K562 (cell line): ENCODE measurements around the gene DTD1. TPM values are rescaled to one million over a fixed set of nuclear protein-coding genes. Genes with fewer than 3 reads are reported as not detected.

Experiments used
- ATAC-seq: fragments of 200-7000 bp; cut with Tn5 transposase; 3 replicates; pipeline ENCODE4 v1.9.1; 2020; ENCODE audit warnings: moderate library complexity
- BruUV-seq: library from RNA; stranded (reverse); fragments of 400-500 nt; replicated peaks from 2 replicates; lab custom pipeline; 2021; lab: Mats Ljungman, UMichigan
- CTCF ChIA-PET: fragments of 300-600 bp; formaldehyde crosslinking; extraction: SDS; loops from one replicate; lab custom pipeline; 2021; ENCODE audit warnings: low intra/inter-chr PET ratio; lab: Yijun Ruan, JAX
- POLR2A ChIA-PET: fragments of 300-600, 350-650 bp; sonication (Branson Sonifier 250); formaldehyde crosslinking; extraction: SDS; loops from one replicate; lab custom pipeline; 2021; ENCODE audit warnings: antibody characterized with exemption, inconsistent platforms; lab: Yijun Ruan, JAX
- DNase-seq, 4 experiments: peaks; one replicate each; pipeline versions ENCODE4 v3.0.0 to v3.0.0-alpha.2; 2011 to 2018; ENCODE audit warnings: low spot score in 3 of 4, mixed read lengths in 3 of 4; ENCODE audit errors: extremely low read depth in 1 of 4
- FAIRE-seq: peaks from 2 replicates; lab custom pipeline; 2011; peaks lifted over from hg19 to GRCh38; lab: Jason Lieb, UNC
- H2AFZ ChIP-seq: 2 replicates; pipeline ENCODE4 v1.6.0; 2011; ENCODE audit warnings: low read depth, low read length, control low read depth, inconsistent platforms
- H3K27ac ChIP-seq: fragments of 200-600 bp; 3 replicates; pipeline ENCODE4 v1.8.0; 2011; ENCODE audit warnings: low read depth, mild to moderate bottlenecking, control low read depth, inconsistent platforms, low read length, moderate library complexity, mixed read lengths; ENCODE audit errors: extremely low read depth
- H3K27me3 ChIP-seq, 2 experiments: fragments of 300-600 bp in 1 of 2; 2 replicates in 1 of 2; 3 replicates in 1 of 2; pipeline versions ENCODE4 v1.6.0 to v1.8.0; 2011; ENCODE audit warnings: inconsistent platforms in 2 of 2, low read length in 2 of 2, mild to moderate bottlenecking in 1 of 2, mixed read lengths in 1 of 2, moderate library complexity in 1 of 2; ENCODE audit not compliant: control insufficient read depth in 2 of 2, insufficient read depth in 2 of 2
- H3K36me3 ChIP-seq: fragments of 300-600 bp; 3 replicates; pipeline ENCODE4 v1.8.0; 2011; ENCODE audit warnings: mild to moderate bottlenecking, low read length, inconsistent platforms; ENCODE audit not compliant: control insufficient read depth, insufficient read depth
- H3K4me1 ChIP-seq, 2 experiments: fragments of 200-600 bp in 1 of 2; replicated peaks in 1 of 2; 2 replicates in 1 of 2; 3 replicates in 1 of 2; pipeline versions ENCODE4 v1.5.1 to v1.8.0; 2011; ENCODE audit warnings: inconsistent platforms in 2 of 2, low read length in 2 of 2, mild to moderate bottlenecking in 1 of 2, mixed read lengths in 1 of 2, moderate library complexity in 1 of 2; ENCODE audit not compliant: control insufficient read depth in 2 of 2, insufficient read depth in 2 of 2
- H3K4me2 ChIP-seq: 2 replicates; pipeline ENCODE4 v1.6.1; 2011; ENCODE audit warnings: low read length, control low read depth, inconsistent platforms, mixed read lengths; ENCODE audit not compliant: insufficient read depth
- H3K4me3 ChIP-seq: fragments of 200-600 bp; sonication (generic), shearing (Covaris generic); 2 replicates; pipeline ENCODE4 v1.5.1; 2016; ENCODE audit warnings: control low read depth, inconsistent platforms
- H3K79me2 ChIP-seq: fragments of 200-600 bp; 3 replicates; pipeline ENCODE4 v1.8.0; 2011; ENCODE audit warnings: low read length, inconsistent platforms; ENCODE audit not compliant: control insufficient read depth, insufficient read depth
- H3K9ac ChIP-seq, 2 experiments: 2 replicates each; pipeline versions ENCODE4 v1.6.0 to v1.6.1; 2011; ENCODE audit warnings: low read depth in 2 of 2, low read length in 2 of 2, control low read depth in 1 of 2, inconsistent platforms in 1 of 2, mild to moderate bottlenecking in 1 of 2, mixed read lengths in 1 of 2; ENCODE audit not compliant: insufficient read depth in 1 of 2
- H3K9me1 ChIP-seq: one replicate; pipeline ENCODE4 v1.6.0; 2011; ENCODE audit warnings: inconsistent platforms, mild to moderate bottlenecking, low read length, moderate library complexity; ENCODE audit not compliant: control insufficient read depth, insufficient read depth
- H3K9me3 ChIP-seq: replicated peaks from 2 replicates; pipeline ENCODE4 v1.5.1; 2011; ENCODE audit warnings: low read depth, low read length, inconsistent platforms; ENCODE audit not compliant: control insufficient read depth, insufficient read depth
- H4K20me1 ChIP-seq: replicated peaks from 2 replicates; pipeline ENCODE4 v1.6.1; 2011; ENCODE audit warnings: low read length, inconsistent platforms, mixed read lengths; ENCODE audit not compliant: control insufficient read depth, insufficient read depth
- FOXA3 ChIP-seq, 2 experiments: fragments of 450-650 bp in 1 of 2; sonication (generic) in 1 of 2; formaldehyde crosslinking; IDR thresholded peaks in 1 of 2; conservative IDR thresholded peaks in 1 of 2; 2 replicates each; pipeline versions ENCODE4 v1.4.0 to v1.8.0; 2020 to 2022; ENCODE audit warnings: mild to moderate bottlenecking in 2 of 2, missing genetic modification reagents in 1 of 2
- NR1H2 ChIP-seq: sonication (generic); formaldehyde crosslinking; IDR thresholded peaks from 2 replicates; pipeline ENCODE4 v1.4.0; 2020; ENCODE audit warnings: mild to moderate bottlenecking, missing genetic modification reagents
- XRCC5 ChIP-seq: fragments of 200-400 bp; formaldehyde crosslinking; IDR thresholded peaks from 2 replicates; pipeline ENCODE4 v1.6.1; 2017; ENCODE audit warnings: low read depth, mild to moderate bottlenecking, low read length
- WGBS: fragments of 100-300 bp; shearing (Covaris generic); methylation state at CpG from one replicate; pipeline ENCODE4 v1.1.6; 2016; ENCODE audit warnings: low coverage, mixed read lengths; ENCODE audit not compliant: insufficient coverage; ENCODE audit errors: missing lambda C conversion rate; 5-methylcytosine and 5-hydroxymethylcytosine counted together
- in situ Hi-C: fragments of 300-500 bp; cut with MboI; formaldehyde crosslinking; loops from 4 replicates; pipeline ENCODE4 v1.15.0; 2018; ENCODE audit warnings: inconsistent platforms, mixed read lengths
- intact Hi-C: fragments of 100-400 bp; cut with micrococcal nuclease; formaldehyde crosslinking; loops from 2 replicates; pipeline ENCODE4 v1.14.2; 2022
- polyA plus RNA-seq, 8 experiments: library from polyadenylated mRNA; depleted of rRNA in 4 of 8; stranded (reverse) in 5 of 8; unstranded in 3 of 8; fragments of >200 nt; fragmentation: Nextera tagmentation in 2 of 8; fragmentation: Illumina TruSeq in 1 of 8; extraction: Ambion mirVana in 2 of 8; extraction: Trizol in 1 of 8; gene quantifications; 2 replicates each; pipeline versions ENCODE4 v1.2.1 to v1.2.3, GENCODE V29; 2011 to 2014; ENCODE audit warnings: inconsistent platforms in 1 of 8, missing spikeins in 1 of 8
- total RNA-seq, 7 experiments: library from RNA; depleted of rRNA in 6 of 7; stranded (reverse); fragments of >200 nt in 6 of 7; fragmentation: Illumina TruSeq in 2 of 7; extraction: Trizol in 2 of 7; gene quantifications; 2 replicates each; pipeline versions ENCODE4 v1.2.1 to v1.2.3, GENCODE V29; 2011 to 2021; ENCODE audit warnings: low replicate concordance in 1 of 7

Gene DTD1
- total and polyA plus RNA-seq, 9 of the 15 experiments (the other 6 are each of a cell fraction or from before 2014, with no cell fraction given), result 5.7 to 28.6 (median 26.8) TPM

DNA sequence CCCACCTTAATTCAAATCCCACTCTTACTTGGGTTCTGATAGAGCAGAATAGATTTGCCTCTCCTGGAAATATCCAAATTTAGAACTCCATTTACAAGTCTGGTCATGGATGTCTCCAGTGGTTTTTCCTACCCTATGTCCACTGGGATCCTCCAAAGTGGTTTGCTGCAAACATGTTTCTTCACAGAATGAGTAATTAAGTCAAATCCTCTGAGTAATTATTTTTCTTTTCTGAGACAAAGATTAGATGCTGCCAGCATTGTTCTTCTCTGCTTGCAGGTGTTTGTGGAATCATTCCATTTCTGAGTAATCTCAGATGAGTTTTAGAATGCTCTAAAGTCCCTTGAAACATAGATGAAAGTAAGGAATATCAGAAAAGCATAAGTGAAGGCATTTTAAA, 21.9 kb downstream of the DTD1 start:
- ATAC-seq (no peak), FAIRE-seq (no peak)
- no peaks in the 10 kb centered on the region for H4K20me1 ChIP-seq
- no peak overlapping the region for H3K4me3 ChIP-seq
- ChIA-PET CTCF (no interaction called here), POLR2A (no interaction called here)
- no peak overlapping the region for H2AFZ ChIP-seq
- no peak overlapping the region for H3K4me2 ChIP-seq
- in situ Hi-C loops, result no loop called here
- H3K4me1 ChIP-seq, result no peaks in the 10 kb centered on the region
- no TSS peak for BruUV-seq
- no peak for TF ChIP-seq FOXA3 (CRISPR knock-in tag; conservative IDR thresholded peaks at IDR 0.05 in 1 of 2, IDR thresholded peaks at IDR 0.05 in 1 of 2)
- TF ChIP-seq, all 486 proteins: peak for 0
- no peaks in the 10 kb centered on the region for H3K9me1 ChIP-seq
- H3K36me3 ChIP-seq, result no peaks in the 10 kb centered on the region
- no peaks in the 10 kb centered on the region for H3K9me3 ChIP-seq
- no peaks in the 10 kb centered on the region for H3K79me2 ChIP-seq
- no peak overlapping the region for H3K27ac ChIP-seq
- intact Hi-C loops, result no loop called here
- no peak overlapping the region for H3K9ac ChIP-seq
- H3K27me3 ChIP-seq, result no peaks in the 10 kb centered on the region
- no peak for DNase-seq

DNA sequence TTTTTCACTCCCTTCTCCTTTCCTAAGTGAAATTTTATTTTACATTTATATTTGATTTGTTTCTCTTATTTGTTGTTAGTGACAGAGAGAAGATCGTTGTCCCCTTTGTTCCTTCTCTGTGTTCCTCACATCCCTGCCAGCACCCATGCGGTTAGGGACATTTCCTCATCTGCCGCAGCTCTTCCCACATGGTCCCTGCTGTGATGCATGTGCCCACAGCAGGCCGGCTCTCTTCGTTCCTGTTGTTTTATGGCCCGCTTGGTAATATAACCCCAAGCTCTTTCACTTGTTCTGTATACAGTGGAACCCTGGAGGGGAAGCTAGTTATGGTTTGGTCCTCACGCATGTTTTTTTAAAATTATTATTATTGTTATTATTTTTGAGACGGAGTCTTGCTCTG, 23.6 kb downstream of the DTD1 start:
- 88% methylated on average over 8 of the region's 8 CpGs for WGBS
- Histone ChIP-seq H3K9ac (no peak overlapping the region), H4K20me1 (no peaks in the 10 kb centered on the region), H3K27ac (no peak overlapping the region), H2AFZ (no peak overlapping the region), H3K4me1 (no peaks in the 10 kb centered on the region), H3K36me3 (no peaks in the 10 kb centered on the region), H3K4me2 (no peak overlapping the region), H3K79me2 (no peaks in the 10 kb centered on the region), H3K4me3 (no peak overlapping the region), H3K9me3 (no peaks in the 10 kb centered on the region), H3K9me1 (no peaks in the 10 kb centered on the region), H3K27me3 (no peaks in the 10 kb centered on the region)
- TF ChIP-seq NR1H2, result no peak
- TF ChIP-seq XRCC5, result no peak
- ChIA-PET CTCF (no interaction called here), POLR2A (no interaction called here)
- BruUV-seq, result no TSS peak
- ATAC-seq (no peak), FAIRE-seq (no peak), DNase-seq (no peak)
- intact Hi-C loops, result no loop called here
- in situ Hi-C loops, result no loop called here
